Progenitor cell of endocrine pancreas (in vitro differentiated cells): Measurements from ENCODE around the gene PCDHGA10. TPM values are rescaled to one million over a fixed set of nuclear protein-coding genes. Genes with fewer than 3 reads are reported as not detected.
A peak's percentile ranks its signal among the peaks of the same experiment; 100 is the strongest.

Experiments
- DNase-seq: peaks from one replicate; pipeline ENCODE4 v3.0.0; 2021; ENCODE audit warnings: low spot score; ENCODE audit not compliant: unreplicated experiment
- H3K27ac Mint-ChIP-seq: 2 replicates; pipeline ENCODE4 v1.8.0; 2021; ENCODE audit warnings: mild to moderate bottlenecking, moderate library complexity, mixed read lengths
- H3K27me3 Mint-ChIP-seq: 2 replicates; pipeline ENCODE4 v1.8.0; 2021; ENCODE audit warnings: mixed read lengths
- H3K36me3 Mint-ChIP-seq: 2 replicates; pipeline ENCODE4 v1.8.0; 2022; ENCODE audit warnings: mixed read lengths; ENCODE audit not compliant: insufficient read depth
- H3K4me1 Mint-ChIP-seq: 2 replicates; pipeline ENCODE4 v1.8.0; 2021; ENCODE audit warnings: low read depth, mixed read lengths
- H3K4me3 Mint-ChIP-seq: 2 replicates; pipeline ENCODE4 v1.8.0; 2021; ENCODE audit warnings: low read depth, mild to moderate bottlenecking, moderate library complexity, mixed read lengths
- H3K9me3 Mint-ChIP-seq: 2 replicates; pipeline ENCODE4 v1.8.0; 2021; ENCODE audit warnings: low read depth, mixed read lengths
- long read RNA-seq: library from polyadenylated mRNA; unstranded; transcript quantifications from one replicate; pipeline ENCODE4 v2.0.0, GENCODE V29; 2020
- total RNA-seq: library from RNA; stranded (reverse); gene quantifications from 2 replicates; pipeline ENCODE4 v1.2.1, GENCODE V29; 2021
- TF ChIP-seq, protein P1 (sequence below): fragments of 200-600 bp; sonication (generic); IDR thresholded peaks from one replicate; pipeline ENCODE4 v1.5.0; 2021; ENCODE audit warnings: antibody characterized with exemption, mild to moderate bottlenecking; ENCODE audit not compliant: unreplicated experiment

Gene PCDHGA10
- 14.3 and 14.6 TPM in 2 replicates for total RNA-seq
- long read RNA-seq, full-length matches to known transcripts, result 5 of 5 reads
- long read RNA-seq, partial matches to known transcripts, result 0 of 5 reads
- long read RNA-seq, other reads (novel, unspliced or antisense), result 0 of 5 reads

DNA sequence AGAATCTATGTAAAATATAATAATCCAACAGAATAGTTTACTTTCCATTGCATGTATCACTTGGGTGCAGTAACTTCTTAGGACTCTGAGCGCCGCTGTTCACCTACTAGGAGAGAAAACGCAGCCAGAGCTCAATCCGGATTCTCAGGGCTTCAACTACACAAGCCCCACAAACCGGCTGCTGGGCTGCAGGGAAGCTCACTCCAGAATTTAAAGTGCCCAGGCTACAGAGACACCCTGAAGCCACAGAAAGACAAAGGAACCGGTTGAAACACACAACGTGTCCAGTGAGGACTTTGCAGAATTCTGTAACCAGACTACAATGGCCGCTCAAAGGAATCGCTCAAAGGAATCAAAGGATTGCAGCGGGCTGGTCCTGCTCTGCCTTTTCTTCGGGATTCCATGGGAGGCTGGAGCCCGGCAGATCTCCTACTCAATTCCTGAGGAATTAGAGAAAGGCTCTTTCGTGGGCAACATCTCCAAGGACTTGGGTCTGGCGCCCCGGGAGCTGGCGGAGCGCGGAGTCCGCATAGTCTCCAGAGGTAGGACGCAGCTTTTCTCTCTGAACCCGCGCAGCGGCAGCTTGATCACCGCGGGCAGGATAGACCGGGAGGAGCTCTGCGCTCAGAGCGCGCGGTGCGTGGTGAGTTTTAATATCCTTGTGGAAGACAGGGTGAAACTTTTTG, at the start of gene PCDHGA10:
Gene PCDHGA10 (plus strand): TSS at position 134 of the 686 bp plus-strand sequence. CDS start 189 bp downstream, at position 323.
- H3K36me3 Mint-ChIP-seq, result peaks cover 63% of the 10 kb centered on the region
- peaks cover 2% of the 10 kb centered on the region for H3K4me1 Mint-ChIP-seq
- peak within 1 kb of the TSS; percentile 96 for H3K27ac Mint-ChIP-seq
- peaks cover 45% of the 10 kb centered on the region for H3K9me3 Mint-ChIP-seq
- no peak for DNase-seq
- no peaks in the 10 kb centered on the region for H3K27me3 Mint-ChIP-seq
- peak within 1 kb of the TSS; percentile 80 for H3K4me3 Mint-ChIP-seq
- TF ChIP-seq, protein P1, sequence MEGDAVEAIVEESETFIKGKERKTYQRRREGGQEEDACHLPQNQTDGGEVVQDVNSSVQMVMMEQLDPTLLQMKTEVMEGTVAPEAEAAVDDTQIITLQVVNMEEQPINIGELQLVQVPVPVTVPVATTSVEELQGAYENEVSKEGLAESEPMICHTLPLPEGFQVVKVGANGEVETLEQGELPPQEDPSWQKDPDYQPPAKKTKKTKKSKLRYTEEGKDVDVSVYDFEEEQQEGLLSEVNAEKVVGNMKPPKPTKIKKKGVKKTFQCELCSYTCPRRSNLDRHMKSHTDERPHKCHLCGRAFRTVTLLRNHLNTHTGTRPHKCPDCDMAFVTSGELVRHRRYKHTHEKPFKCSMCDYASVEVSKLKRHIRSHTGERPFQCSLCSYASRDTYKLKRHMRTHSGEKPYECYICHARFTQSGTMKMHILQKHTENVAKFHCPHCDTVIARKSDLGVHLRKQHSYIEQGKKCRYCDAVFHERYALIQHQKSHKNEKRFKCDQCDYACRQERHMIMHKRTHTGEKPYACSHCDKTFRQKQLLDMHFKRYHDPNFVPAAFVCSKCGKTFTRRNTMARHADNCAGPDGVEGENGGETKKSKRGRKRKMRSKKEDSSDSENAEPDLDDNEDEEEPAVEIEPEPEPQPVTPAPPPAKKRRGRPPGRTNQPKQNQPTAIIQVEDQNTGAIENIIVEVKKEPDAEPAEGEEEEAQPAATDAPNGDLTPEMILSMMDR, result peak; percentile 68

DNA sequence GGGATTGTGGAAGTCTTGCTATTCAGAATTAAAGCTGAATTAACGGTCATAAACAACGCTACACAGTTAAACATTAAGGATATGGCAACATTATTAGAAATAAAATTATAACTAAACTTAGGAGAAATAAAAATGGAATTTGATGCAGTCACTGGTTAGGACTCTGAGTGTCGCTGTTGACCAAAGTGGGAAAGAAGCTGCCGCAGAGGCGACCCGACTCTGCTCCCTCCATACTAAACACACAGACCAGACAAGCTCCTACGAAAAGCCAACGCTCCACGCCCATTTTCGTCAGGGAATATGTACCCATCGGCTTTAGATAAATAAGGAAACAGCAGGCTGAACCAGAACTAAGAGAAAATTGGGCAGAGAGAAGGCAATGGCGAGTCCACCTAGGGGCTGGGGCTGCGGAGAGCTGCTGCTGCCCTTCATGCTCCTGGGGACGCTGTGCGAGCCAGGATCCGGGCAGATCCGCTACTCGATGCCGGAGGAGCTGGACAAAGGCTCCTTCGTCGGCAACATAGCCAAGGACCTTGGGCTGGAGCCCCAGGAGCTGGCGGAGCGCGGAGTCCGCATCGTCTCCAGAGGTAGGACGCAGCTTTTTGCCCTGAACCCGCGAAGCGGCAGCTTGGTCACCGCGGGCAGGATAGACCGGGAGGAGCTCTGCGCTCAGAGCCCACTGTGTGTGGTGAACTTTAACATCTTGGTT, 48.7 kb upstream of the PCDHGA10 start, which contains the start of gene PCDHGA5:
Gene PCDHGA5 (plus strand): TSS at position 211 of the 709 bp plus-strand sequence. CDS start 169 bp downstream, at position 380.
- TF ChIP-seq, protein P1, result no peak
- Mint-ChIP-seq H3K9me3 (peaks cover 47% of the 10 kb centered on the region), H3K27ac (no peak within 1 kb of the TSS), H3K27me3 (no peaks in the 10 kb centered on the region), H3K4me3 (no peak within 1 kb of the TSS), H3K4me1 (no peaks in the 10 kb centered on the region), H3K36me3 (peaks cover 18% of the 10 kb centered on the region)
- DNase-seq, result no peak

DNA sequence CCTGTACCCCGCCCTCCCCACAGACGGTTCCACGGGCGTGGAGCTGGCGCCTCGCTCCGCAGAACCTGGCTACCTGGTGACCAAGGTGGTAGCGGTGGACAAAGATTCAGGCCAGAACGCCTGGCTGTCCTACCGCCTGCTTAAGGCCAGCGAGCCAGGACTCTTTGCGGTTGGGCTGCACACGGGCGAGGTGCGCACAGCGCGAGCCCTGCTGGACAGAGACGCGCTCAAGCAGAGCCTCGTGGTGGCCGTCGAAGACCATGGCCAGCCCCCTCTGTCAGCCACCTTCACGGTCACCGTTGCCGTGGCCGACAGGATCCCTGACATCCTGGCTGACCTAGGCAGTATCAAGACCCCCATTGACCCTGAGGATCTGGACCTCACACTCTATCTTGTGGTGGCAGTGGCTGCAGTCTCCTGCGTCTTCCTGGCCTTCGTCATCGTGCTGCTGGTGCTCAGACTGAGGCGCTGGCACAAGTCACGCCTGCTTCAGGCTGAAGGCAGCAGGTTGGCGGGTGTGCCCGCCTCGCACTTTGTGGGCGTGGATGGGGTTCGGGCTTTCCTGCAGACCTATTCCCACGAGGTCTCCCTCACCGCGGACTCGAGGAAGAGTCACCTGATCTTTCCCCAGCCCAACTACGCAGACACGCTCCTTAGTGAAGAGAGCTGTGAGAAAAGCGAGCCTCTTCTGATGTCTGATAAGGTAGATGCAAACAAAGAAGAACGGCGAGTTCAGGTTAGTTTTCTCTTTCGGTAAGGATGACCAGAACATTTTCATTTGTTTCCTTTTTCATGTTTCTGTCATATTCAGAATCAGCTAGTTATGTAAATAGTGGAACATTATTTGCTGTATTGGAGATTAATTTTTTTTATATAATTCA, 46.5 kb upstream of the PCDHGA10 start:
- H3K27ac Mint-ChIP-seq, result no peak overlapping the region
- H3K36me3 Mint-ChIP-seq, result peaks cover 16% of the 10 kb centered on the region
- no peaks in the 10 kb centered on the region for H3K27me3 Mint-ChIP-seq
- H3K4me1 Mint-ChIP-seq, result no peaks in the 10 kb centered on the region
- no peak for DNase-seq
- peaks cover 50% of the 10 kb centered on the region for H3K9me3 Mint-ChIP-seq
- TF ChIP-seq, protein P1, result no peak
- no peak overlapping the region for H3K4me3 Mint-ChIP-seq

DNA sequence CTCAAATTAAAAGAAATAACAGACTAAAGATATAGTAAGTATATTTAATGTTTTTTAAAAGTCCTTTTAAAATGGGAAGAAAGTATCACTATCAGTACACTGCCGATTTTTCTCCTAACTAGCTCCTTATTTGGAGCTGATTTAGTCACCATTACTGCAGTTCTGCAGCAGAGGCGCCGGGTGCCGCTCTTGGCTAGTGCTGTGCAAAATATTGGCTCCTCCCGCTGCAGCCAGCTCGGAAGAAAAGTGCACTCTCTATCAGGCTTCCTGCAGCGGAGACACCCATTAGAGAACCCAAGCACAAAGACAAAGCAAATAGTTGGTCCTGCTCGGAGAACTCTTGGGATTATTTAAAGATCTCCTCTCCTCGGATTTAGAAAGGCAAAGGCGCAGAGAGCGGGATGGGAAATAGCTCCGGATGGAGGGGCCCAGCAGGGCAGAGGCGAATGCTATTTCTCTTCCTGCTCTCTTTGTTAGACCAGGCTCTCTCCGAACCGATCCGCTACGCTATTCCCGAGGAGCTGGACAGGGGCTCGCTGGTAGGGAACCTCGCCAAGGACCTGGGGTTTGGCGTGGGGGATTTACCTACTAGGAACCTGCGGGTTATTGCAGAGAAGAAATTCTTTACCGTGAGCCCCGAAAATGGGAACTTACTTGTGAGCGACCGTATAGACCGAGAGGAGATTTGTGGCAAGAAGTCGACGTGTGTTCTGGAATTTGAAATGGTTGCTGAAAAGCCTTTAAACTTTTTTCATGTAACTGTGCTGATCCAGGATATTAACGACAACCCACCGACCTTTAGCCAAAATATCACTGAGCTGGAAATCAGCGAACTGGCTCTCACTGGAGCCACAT, 42.6 kb upstream of the PCDHGA10 start, which contains the start of gene PCDHGB3:
Gene PCDHGB3 (plus strand): TSS at position 249 of the 855 bp plus-strand sequence. CDS start 153 bp downstream, at position 402.
- Mint-ChIP-seq H3K27me3 (no peaks in the 10 kb centered on the region), H3K36me3 (peaks cover 18% of the 10 kb centered on the region), H3K27ac (no peak within 1 kb of the TSS), H3K4me3 (no peak within 1 kb of the TSS), H3K9me3 (peaks cover 49% of the 10 kb centered on the region), H3K4me1 (no peaks in the 10 kb centered on the region)
- TF ChIP-seq, protein P1, result no peak
- DNase-seq, result no peak
